ENCODE measurements around the gene BAG2.

BAG2 gene

GRCh38 chr6:57209030-57209429, 36.9 kb downstream of the BAG2 start:
- no peak overlapping the region for H3K4me3 ChIP-seq (ENCODE audit: low read depth, low read length)
- DNase-seq (ENCODE audit: low read depth) = no peak

GRCh38 chr6:57210060-57210459, 37.9 kb downstream of the BAG2 start:
- no peak for DNase-seq (ENCODE audit: low read depth)
- no peak overlapping the region for H3K4me3 ChIP-seq (ENCODE audit: low read depth, low read length)
- TF ChIP-seq POLR2A (IDR thresholded peaks at IDR 0.05; ENCODE audit: extremely low read depth, insufficient read length) = no peak
- no peak for TF ChIP-seq CTCF (IDR thresholded peaks at IDR 0.05; ENCODE audit: low read depth, low read length)
- no peak for TF ChIP-seq MAX (IDR thresholded peaks at IDR 0.05; ENCODE audit: low read depth, low read length)
- no peak for TF ChIP-seq MYC (IDR thresholded peaks at IDR 0.05; ENCODE audit: low read depth, low read length)

More at GRCh38 chr6:57209030-57209429, 36.9 kb downstream of the BAG2 start:
- TF ChIP-seq POLR2A (IDR thresholded peaks at IDR 0.05; ENCODE audit: extremely low read depth, insufficient read length) (no peak), CTCF (IDR thresholded peaks at IDR 0.05; ENCODE audit: low read depth, low read length) (no peak)

- DNase-seq (ENCODE audit: low read depth) = no peak
- H3K4me3 ChIP-seq (ENCODE audit: low read depth, low read length) = no peak overlapping the region
- no peak for TF ChIP-seq CTCF (IDR thresholded peaks at IDR 0.05; ENCODE audit: low read depth, low read length)
- no peak for TF ChIP-seq MAX (IDR thresholded peaks at IDR 0.05; ENCODE audit: low read depth, low read length)
- no peak for TF ChIP-seq MYC (IDR thresholded peaks at IDR 0.05; ENCODE audit: low read depth, low read length)
Observed at GRCh38 chr6:57215260-57215659, 43.1 kb downstream of the BAG2 start.

GRCh38 chr6:57216235-57217101, 44.3 kb downstream of the BAG2 start:
- H3K4me3 ChIP-seq (ENCODE audit: low read depth, low read length) = no peak overlapping the region
- no peak for DNase-seq (ENCODE audit: low read depth)
- TF ChIP-seq POLR2A (IDR thresholded peaks at IDR 0.05; ENCODE audit: extremely low read depth, insufficient read length) (no peak), MYC (IDR thresholded peaks at IDR 0.05; ENCODE audit: low read depth, low read length) (no peak), CTCF (IDR thresholded peaks at IDR 0.05; ENCODE audit: low read depth, low read length) (no peak), MAX (IDR thresholded peaks at IDR 0.05; ENCODE audit: low read depth, low read length) (no peak)

- TF ChIP-seq MAX (IDR thresholded peaks at IDR 0.05; ENCODE audit: low read depth, low read length) (no peak), MYC (IDR thresholded peaks at IDR 0.05; ENCODE audit: low read depth, low read length) (no peak), CTCF (IDR thresholded peaks at IDR 0.05; ENCODE audit: low read depth, low read length) (no peak), POLR2A (IDR thresholded peaks at IDR 0.05; ENCODE audit: extremely low read depth, insufficient read length) (no peak)
- no peak for DNase-seq (ENCODE audit: low read depth)
- no peak overlapping the region for H3K4me3 ChIP-seq (ENCODE audit: low read depth, low read length)
Observed at GRCh38 chr6:57217270-57217669, 45.1 kb downstream of the BAG2 start.

All from NB4 (cell line).